ENCODE measurements around the gene REEP6.
"Not testable (repeated sequence)": the region's sequence is repeated elsewhere in the genome, so short reads cannot be mapped to it uniquely, and the experiment has no call there.

The REEP6 gene

DNA sequence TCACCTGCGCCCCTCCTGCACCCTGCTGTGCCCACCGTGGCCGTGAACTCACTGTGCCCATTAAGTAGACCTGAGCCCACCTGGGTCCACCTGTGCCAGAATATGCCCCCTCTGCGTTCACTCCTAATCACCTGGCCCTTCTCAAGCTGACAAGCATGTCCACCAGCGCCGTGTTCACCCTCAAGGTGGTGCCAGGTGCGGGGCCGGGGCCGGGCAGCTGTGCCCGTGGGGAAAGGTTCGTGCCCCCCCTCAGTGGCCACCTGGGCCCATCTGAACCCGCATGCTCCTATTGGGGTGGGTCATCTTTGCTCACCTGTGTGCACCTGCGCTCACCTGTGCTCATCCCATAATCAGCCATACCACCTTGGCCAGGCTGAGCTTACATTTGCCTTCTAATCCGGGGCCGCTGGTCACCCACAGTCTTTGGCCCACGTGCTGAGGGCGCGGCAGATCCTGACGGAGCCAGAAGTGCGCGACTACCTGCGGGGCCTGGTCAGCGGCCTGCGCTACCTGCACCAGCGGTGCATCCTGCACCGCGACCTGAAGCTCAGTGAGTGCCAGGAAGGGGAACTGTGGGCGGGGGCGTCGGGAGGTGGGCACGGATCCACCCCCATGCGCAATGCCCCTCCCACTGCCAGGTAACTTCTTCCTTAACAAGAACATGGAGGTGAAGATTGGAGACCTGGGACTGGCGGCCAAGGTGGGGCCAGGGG, 35.2 kb downstream of the REEP6 start:
- no peak for DNase-seq

DNA sequence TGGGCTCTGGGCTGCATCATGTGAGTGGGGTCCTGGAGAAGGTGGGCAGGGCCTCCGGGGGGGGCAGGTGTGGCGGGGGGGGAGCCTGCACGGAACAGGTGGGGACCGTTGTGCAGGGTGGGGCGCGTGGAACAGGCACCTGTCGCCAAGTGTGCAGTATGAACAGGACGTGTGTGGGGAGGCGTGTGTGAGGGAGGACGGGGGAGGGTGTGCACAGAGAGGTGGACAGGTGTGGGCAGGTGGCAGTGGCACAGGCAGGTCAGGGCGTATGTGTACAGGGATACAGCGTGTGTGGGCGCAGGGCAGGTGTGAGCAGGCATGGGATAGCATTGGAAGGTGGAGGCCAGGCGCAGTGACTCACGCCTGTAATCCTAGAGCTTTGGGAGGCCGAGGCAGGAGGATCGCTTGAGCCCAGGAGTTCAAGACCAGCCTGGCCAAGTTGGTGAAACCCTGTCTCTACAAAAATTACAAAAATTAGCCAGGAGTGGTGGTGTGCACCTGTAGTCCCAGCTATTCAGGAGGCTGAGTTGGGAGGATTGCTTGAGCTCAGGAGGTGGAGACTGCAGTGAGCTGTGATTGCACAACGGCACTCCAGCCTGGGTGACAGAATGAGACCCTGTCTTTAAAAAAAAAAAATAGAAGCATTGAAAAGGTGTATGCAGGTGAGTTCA, 36.1 kb downstream of the REEP6 start:
- no peak for DNase-seq

DNA sequence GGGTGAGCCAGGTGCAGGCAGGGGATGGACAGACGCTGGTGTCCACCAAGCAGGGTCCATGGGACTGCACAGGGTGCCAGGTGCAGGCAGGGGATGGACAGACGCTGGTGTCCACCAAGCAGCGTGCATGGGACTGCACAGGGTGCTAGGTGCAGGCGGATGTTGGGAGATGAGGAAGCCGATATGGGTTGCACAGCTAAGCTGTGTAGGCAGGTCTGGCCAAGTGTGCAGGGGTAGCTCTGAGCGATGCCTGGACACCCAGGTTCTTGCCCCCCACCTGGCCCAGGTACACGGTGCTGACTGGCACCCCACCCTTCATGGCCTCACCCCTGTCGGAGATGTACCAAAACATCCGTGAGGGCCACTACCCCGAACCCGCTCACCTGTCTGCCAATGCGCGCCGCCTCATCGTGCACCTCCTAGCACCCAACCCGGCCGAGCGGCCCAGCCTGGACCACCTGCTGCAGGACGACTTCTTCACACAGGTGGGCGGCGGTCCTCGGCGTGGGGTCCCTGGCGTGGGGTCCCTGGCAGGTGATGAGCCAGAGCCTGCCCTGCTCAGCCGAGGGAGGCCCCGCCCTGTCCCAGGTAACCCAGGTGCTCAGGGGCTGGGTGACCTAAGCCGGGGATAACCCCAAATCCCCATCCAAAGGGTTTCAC, 36.8 kb downstream of the REEP6 start:
- no peak for DNase-seq

DNA sequence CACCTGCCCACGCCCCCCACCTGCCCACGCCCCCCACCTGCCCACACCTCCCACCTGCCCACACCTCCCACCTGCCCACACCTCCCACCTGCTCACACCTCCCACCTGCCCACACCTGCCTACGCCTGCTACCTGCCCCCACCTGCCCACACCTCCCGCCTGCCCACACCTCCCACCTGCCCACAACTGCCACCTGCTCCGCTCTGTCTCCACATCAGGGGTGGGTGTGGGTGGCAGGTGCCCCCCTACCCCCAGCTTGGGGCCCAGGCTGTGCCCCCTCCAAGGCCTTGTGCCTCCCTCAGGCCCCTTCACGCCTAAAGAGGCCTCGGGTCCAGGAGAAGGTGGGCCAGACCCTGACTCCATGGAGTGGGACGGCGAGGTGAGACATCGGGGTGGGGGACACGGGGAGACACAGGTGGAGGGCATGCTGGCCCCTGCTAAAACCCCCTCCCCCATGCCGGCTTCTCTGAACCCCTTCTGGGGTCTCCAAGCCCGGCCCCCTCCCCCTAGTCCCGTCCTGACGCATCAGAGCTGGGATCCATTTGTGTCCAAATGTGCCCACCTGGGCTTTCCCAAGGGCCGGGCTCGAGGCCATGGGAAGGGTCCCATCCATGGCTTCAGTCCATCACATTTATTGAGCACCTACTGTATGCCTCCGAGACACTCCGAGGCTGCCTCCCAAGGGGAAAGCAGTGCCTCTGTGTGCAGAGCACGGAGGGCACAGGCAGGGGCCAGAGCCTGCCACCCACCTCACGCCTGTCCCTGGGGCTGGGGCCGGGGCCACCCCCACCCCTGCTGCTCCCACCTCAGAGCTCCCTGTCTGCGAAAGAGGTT, 37.8 kb downstream of the REEP6 start:
- DNase-seq, result no peak

DNA sequence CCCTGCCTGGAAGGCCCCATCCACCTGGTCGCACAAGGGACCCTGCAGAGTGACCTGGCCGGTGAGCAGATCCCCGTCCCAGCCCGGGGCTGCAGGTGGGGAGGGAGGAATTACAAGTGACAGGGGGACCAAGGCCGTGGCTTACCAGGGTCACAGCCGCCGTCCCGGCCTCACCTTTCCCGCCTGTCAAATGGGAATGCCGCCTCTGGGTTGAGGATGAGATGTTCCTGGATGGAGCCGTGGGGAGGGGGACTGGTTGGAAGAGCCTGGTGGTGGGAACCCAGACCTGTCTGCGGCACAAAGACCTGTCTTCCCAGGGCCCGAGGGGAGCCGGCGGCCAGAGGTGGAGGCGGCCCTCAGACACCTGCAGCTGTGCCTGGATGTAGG, 38.4 kb downstream of the REEP6 start:
- DNase-seq, result no peak

DNA sequence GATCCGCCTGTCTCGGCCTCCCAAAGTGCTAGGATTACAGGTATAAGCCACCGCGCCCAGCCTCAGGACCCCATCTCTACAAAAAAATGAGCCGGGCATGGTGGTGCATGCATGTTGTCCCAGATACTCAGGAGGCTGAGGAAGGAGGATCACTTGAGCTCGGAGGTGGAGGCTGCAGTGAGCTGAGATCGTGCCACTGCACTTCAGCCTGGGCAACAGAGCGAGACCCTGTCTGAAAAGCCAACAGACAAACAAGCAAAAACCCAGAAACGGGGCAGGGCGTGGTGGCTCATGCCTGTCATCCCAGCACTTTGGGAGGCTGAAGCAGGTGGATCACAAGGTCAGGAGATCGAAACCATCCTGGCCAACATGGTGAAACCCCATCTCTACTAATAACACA, 39.9 kb downstream of the REEP6 start:
- not testable (repeated sequence) for DNase-seq

DNA sequence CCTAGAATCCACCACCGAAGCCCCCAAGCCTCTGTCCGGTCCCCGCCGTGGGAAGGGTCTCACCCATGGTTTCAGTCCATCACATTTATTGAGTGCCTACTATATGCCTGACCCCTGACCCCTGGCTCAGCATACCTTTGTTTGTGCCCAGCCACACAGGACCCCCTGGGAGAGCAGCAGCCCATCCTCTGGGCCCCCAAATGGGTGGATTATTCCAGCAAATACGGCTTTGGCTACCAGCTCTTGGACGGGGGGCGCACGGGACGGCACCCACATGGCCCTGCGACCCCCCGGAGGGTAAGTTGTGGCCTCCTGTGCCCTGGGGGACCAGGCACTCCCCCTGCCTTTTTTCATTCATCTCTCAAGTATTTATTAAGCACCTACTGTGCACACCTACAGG, 40.6 kb downstream of the REEP6 start:
- DNase-seq, result no peak

DNA sequence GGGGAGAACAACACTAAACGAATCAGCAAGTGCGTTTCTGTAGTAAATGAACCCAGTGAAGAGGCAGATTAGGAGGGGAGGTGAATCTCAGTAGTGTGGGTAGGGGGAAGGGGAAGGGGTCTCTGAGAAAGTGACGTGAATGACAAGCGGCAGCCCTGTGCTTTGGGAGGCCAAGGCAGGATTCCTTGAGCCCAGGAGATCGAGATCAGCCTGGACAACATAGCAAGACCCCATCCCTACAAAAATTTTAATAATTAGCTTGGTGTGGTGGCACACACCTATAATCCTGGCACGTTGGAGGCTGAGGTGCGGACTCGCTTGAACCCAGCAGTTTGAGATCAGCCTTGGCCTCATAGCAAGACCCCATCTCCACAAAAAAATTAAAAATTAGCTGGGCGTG, 41.0 kb downstream of the REEP6 start:
- DNase-seq, result no peak

DNA sequence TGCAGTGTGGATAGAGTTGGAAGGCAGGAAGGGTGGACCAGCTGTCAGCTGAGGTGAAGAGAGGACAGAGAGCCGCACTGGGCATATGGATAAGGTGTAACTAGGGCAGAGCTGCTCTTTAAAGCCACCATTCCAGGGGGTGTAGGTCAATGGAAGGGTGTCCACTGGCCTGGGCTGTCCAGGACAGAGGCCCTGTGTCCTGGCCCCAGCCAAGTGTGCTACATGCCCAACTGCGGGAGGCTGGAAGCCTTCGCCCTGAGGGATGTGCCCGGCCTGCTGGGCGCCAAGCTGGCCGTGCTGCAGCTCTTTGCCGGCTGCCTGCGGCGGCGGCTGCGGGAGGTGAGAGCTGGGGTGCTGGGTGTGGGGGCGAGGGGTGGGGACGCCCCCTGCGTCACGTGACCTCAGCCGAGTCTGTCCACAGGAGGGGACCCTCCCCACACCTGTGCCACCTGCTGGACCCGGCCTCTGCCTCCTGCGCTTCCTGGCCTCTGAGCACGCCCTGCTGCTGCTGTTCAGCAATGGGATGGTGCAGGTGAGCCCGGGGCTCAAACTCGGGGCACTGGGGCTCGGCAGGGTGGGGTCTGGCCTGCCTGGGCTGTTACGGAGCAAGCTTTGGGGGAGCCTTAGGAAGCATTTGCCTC, 42.6 kb downstream of the REEP6 start:
- no peak for DNase-seq

DNA sequence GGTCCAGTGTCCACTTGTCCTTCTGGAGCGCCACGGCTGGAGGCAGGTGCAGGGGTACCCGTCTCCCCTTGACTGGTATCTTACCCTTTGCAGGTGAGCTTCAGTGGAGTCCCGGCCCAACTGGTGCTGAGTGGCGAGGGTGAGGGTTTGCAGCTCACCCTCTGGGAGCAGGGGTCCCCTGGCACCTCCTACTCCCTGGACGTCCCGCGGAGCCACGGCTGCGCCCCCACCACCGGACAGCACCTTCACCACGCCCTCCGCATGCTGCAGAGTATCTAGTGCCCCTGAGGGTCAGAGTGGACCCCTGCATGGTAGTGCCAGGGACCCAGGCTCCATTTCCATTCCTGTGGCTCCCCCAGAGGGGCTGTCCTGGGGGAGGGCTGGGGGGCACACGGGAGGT, 44.0 kb downstream of the REEP6 start:
- DNase-seq, result no peak

DNA sequence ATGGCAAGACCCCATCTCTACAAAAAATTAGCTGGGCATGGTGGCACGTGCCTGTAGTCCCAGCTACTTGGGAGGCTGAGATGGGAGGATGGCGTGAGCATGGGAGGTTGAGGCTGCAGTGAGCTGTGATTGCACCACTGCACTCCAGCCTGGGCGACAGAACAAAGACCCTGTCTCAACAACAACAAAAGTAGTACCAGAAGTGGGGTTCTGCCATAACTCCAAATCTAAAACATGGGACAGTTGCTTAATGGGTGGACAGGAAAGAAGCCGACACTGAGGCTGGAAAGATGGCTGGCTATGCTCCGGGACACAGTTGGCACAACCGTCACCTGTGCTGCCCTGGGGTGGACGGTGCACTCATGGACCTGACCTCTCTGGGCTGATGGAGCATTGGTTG, 44.7 kb downstream of the REEP6 start:
- not testable (repeated sequence) for DNase-seq

DNA sequence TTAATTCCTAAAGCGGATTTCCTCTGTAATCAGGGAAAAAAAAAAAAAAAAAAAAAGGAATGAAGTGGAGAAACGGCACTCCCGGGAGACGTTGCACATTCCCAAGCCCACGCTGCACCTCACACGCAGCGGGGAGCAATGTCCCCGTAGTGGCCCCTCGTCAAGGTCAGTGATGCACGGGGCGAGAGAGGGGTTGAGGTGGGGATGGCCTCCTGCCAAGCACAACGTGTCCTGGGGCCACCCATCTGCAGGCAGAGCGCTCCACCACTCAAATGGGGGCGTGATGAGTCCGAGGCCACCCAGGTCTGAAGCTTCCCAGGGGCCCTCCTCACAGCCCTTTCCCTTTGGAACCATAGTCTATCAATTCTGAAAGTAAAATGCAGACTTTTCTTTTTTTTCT, 48.0 kb downstream of the REEP6 start:
- no peak for DNase-seq

DNA sequence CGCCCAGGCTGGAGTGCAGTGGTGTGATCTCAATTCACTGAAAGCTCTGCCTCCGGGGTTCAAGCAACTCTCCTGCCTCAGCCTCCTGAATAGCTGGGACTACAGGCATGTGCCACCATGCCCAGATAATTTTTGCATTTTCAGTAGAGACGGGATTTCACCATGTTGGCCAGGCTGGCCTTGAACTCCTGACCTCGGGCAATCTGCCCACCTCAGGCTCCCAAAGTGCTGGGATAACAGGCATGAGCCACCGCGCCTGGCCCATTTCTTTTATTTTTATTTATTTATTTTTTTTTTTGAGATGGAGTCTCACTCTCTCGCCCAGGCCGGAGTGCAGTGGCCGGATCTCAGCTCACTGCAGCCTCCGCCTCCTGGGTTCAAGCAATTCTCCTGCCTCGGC, 48.8 kb downstream of the REEP6 start:
- DNase-seq, result not testable (repeated sequence)

DNA sequence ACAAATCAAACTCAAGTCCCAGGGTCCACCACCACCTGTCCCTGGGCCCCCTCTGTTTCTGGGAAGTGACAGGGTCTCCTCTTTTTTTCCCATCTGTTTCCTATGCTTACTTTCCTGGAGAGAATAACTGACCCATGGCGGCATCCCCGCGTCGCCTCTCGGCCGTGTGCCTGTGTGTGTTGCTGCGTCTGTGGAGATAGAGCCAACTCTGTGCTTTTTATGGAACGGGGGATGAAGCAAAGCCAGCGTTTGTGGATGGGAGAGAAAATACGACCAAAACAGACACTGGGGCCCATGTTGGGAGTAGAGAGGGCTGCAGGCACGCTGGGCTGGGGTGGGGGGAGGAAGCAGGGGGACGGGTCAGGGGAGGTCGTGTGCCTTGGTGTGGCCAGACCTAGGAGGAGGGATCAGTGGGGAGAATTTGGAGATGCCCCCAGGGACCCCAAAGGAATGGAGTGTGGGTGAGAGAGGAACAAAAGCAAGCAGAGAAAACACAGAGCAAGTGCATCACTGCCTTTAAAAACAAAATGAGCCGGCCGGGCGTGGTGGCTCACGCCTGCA, 49.5 kb downstream of the REEP6 start:
- DNase-seq, result no peak

Data from activated CD8-positive, alpha-beta memory T cell treated with anti-CD3 and anti-CD28 coated beads, Interleukin-2, amount 50 U/mL, for 4 hours (primary cell).